Sigmoid colon (tissue), 4 donors: ENCODE results near the gene MARK3.

Source experiments
- CTCF ChIP-seq, 4 experiments: fragments of 450-650 bp in 3 of 4; fragments of 200-600 bp in 1 of 4; IDR thresholded peaks; one replicate each; pipeline ENCODE4 v1.5.1; 2016 to 2019; ENCODE audit warnings: antibody characterized with exemption in 4 of 4, mild to moderate bottlenecking in 3 of 4, moderate library complexity in 2 of 4
- EP300 ChIP-seq, 4 donors: sonication (generic); formaldehyde crosslinking; IDR thresholded peaks; one replicate each; pipeline ENCODE4 v1.6.1; 2017; ENCODE audit warnings: antibody characterized with exemption in 4 of 4

- TF ChIP-seq EP300 (IDR thresholded peaks at IDR 0.05) (no peak), CTCF (IDR thresholded peaks at IDR 0.05) (no peak)
Observed at GRCh38 chr14:103354141-103354540, 31.1 kb upstream of the MARK3 start.
